GM12891 (cell line): ENCODE data around the gene COL4A6.

ENCODE experiments used
- PAX5 ChIP-seq: IDR thresholded peaks from 2 replicates; pipeline ENCODE4 v1.6.1; 2011; ENCODE audit warnings: low read length, moderate library complexity, mild to moderate bottlenecking; ENCODE audit not compliant: insufficient read depth, severe bottlenecking
- POLR2A ChIP-seq: IDR thresholded peaks from 2 replicates; pipeline ENCODE4 v1.6.1; 2011; ENCODE audit warnings: low read depth, low read length, control low read depth
- POLR2AphosphoS5 ChIP-seq: IDR thresholded peaks from 2 replicates; pipeline ENCODE4 v1.6.1; 2011; ENCODE audit warnings: low read depth, low read length, control low read depth
- TAF1 ChIP-seq: IDR thresholded peaks from 2 replicates; pipeline ENCODE4 v1.6.1; 2011; ENCODE audit warnings: low read depth, low read length, control low read depth

DNA sequence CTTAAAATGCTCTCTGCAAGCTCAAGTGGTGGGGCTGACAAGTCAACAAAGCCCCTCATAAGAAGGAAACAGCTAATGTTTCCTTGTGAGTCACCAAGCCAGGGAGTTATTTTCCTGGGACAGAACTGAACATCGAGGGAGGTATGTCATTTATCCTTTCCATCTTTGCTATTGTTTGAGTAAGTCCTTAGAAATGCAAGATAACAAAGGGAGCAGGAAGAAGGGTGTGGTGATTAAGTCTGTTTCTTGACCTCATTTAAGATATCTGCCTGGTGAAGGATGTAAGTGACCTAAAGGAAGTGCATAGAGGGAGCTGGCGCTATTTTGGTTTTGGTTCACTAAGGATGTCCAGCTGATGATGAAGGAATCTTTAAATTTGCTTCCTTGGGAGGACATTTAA is 306.8 kb downstream of the COL4A6 start:
- TF ChIP-seq POLR2A, result no peak
- TF ChIP-seq POLR2AphosphoS5, result no peak
- TF ChIP-seq TAF1, result no peak
- no peak for TF ChIP-seq PAX5
